Renal cortex interstitium (tissue), 11 donors: Measurements from ENCODE around the gene GJA4. TPM values are rescaled to one million over a fixed set of nuclear protein-coding genes. Genes with fewer than 3 reads are reported as not detected.
"Not testable (repeated sequence)": the region's sequence is repeated elsewhere in the genome, so short reads cannot be mapped to it uniquely, and the experiment has no call there.

Source experiments
- DNase-seq, 11 donors: peaks; one replicate each; pipeline ENCODE4 v3.0.0-alpha.2; 2013; ENCODE audit warnings: low read depth in 9 of 11, low spot score in 4 of 11; ENCODE audit errors: extremely low read depth in 1 of 11
- polyA plus RNA-seq, 3 donors: library from polyadenylated mRNA; unstranded; fragments of 120-200 nt; gene quantifications; one replicate each; pipeline ENCODE4 v1.2.1, GENCODE V29; 2013; ENCODE audit not compliant: insufficient read length in 3 of 3

The GJA4 gene
- polyA plus RNA-seq, 3 donors: 12.5 to 18.6 (median 16.3) TPM

GRCh38 chr1:34816332-34816731, 23.5 kb downstream of the GJA4 start:
- no peak for DNase-seq

GRCh38 chr1:34816778-34817177, 24.0 kb downstream of the GJA4 start:
- DNase-seq: no peak

GRCh38 chr1:34818862-34819261, 26.1 kb downstream of the GJA4 start:
- DNase-seq: not testable (repeated sequence)

- no peak for DNase-seq
These were observed 29.4 kb downstream of the GJA4 start for GRCh38 chr1:34822202-34822601.

- no peak for DNase-seq
These were observed 32.1 kb downstream of the GJA4 start for GRCh38 chr1:34824817-34825454.

GRCh38 chr1:34825455-34826091, 32.8 kb downstream of the GJA4 start:
- no peak for DNase-seq

GRCh38 chr1:34827341-34827941, 34.6 kb downstream of the GJA4 start:
- no peak for DNase-seq

GRCh38 chr1:34828611-34829010, 35.8 kb downstream of the GJA4 start:
- DNase-seq: no peak

- DNase-seq: no peak
These were observed 36.5 kb downstream of the GJA4 start for GRCh38 chr1:34829250-34829649.

GRCh38 chr1:34831721-34832246, 39.0 kb downstream of the GJA4 start:
- DNase-seq: no peak

GRCh38 chr1:34833711-34834110, 40.9 kb downstream of the GJA4 start:
- DNase-seq: no peak

GRCh38 chr1:34839526-34840305, 46.9 kb downstream of the GJA4 start:
- DNase-seq: no peak

- no peak for DNase-seq
These were observed 47.6 kb downstream of the GJA4 start for GRCh38 chr1:34840426-34840825.

GRCh38 chr1:34842073-34842472, 49.3 kb downstream of the GJA4 start:
- no peak for DNase-seq

GRCh38 chr1:34842952-34843371, 50.2 kb downstream of the GJA4 start:
- no peak for DNase-seq

- DNase-seq: no peak
These were observed 50.8 kb downstream of the GJA4 start for GRCh38 chr1:34843392-34844251.

- DNase-seq: no peak
These were observed 51.4 kb downstream of the GJA4 start for GRCh38 chr1:34844252-34844634.
